B cell (primary cell): ENCODE measurements around the gene HTT. TPM values are rescaled to one million over a fixed set of nuclear protein-coding genes. Genes with fewer than 3 reads are reported as not detected.

Experiments
- ATAC-seq: fragments of 200-7000 bp; cut with Tn5 transposase; one replicate; pipeline ENCODE4 v1.10.0; 2021; ENCODE audit warnings: low read depth, mild to moderate bottlenecking, moderate number of reproducible peaks, moderate library complexity
- CTCF ChIA-PET: fragments of 350-600 bp; sonication (Branson Sonifier 250); formaldehyde crosslinking; loops from one replicate; lab custom pipeline; 2021; ENCODE audit warnings: antibody characterized with exemption, inconsistent platforms; lab: Charles Lee
- POLR2A ChIA-PET: fragments of 350-600 bp; sonication (Branson Sonifier 250); formaldehyde crosslinking; loops from one replicate; lab custom pipeline; 2021; ENCODE audit warnings: antibody characterized with exemption; lab: Charles Lee
- DNase-seq: peaks from one replicate; pipeline ENCODE4 v3.0.0; 2013
- H2AFZ ChIP-seq: 2 replicates; pipeline ENCODE4 v1.6.1; 2012; ENCODE audit warnings: mild to moderate bottlenecking, low read depth, low read length; ENCODE audit not compliant: insufficient read depth, poor library complexity, severe bottlenecking
- H3K27ac ChIP-seq, 2 donors: 1 replicate in 1 of 2; 2 replicates in 1 of 2; pipeline ENCODE4 v1.5.1; 2012 to 2013; ENCODE audit warnings: low read length in 2 of 2, mild to moderate bottlenecking in 2 of 2, moderate library complexity in 1 of 2
- H3K27me3 ChIP-seq, 4 experiments: fragments of 200-600 bp in 1 of 4; sonication (generic) in 1 of 4; replicated peaks in 1 of 4; 1 replicate in 2 of 4; 2 replicates in 2 of 4; pipeline versions ENCODE4 v1.6.1 to v1.7.0; 2013 to 2016; ENCODE audit warnings: low read length in 3 of 4, mild to moderate bottlenecking in 2 of 4, mixed read lengths in 1 of 4, moderate library complexity in 1 of 4; ENCODE audit not compliant: insufficient read depth in 4 of 4, control insufficient read depth in 3 of 4; ENCODE audit errors: control extremely low read depth in 1 of 4
- H3K36me3 ChIP-seq, 2 experiments: replicated peaks in 1 of 2; 1 replicate in 1 of 2; 2 replicates in 1 of 2; pipeline versions ENCODE4 v1.6.1 to v1.7.1; 2013; ENCODE audit warnings: low read length in 1 of 2; ENCODE audit not compliant: insufficient read depth in 2 of 2, control insufficient read depth in 1 of 2; ENCODE audit errors: control extremely low read depth in 1 of 2, extremely low read depth in 1 of 2
- H3K4me1 ChIP-seq, 2 donors: fragments of 200-600 bp in 1 of 2; sonication (generic) in 1 of 2; 1 replicate in 1 of 2; 2 replicates in 1 of 2; pipeline versions ENCODE4 v1.5.1 to v1.6.1; 2013 to 2017; ENCODE audit warnings: low read length in 2 of 2; ENCODE audit not compliant: control insufficient read depth in 2 of 2, insufficient read depth in 2 of 2
- H3K4me2 ChIP-seq: replicated peaks from 2 replicates; pipeline ENCODE3; 2012; ENCODE audit warnings: mild to moderate bottlenecking, low read depth, low read length; ENCODE audit not compliant: poor library complexity, severe bottlenecking
- H3K4me3 ChIP-seq, 5 experiments: fragments of 200-600 bp in 1 of 5; sonication (generic) in 1 of 5; 1 replicate in 3 of 5; 2 replicates in 2 of 5; pipeline versions ENCODE4 v1.5.1 to v1.7.0; 2011 to 2016; ENCODE audit warnings: low read length in 4 of 5, mild to moderate bottlenecking in 4 of 5, low read depth in 2 of 5, control low read depth in 1 of 5, moderate library complexity in 1 of 5; ENCODE audit not compliant: insufficient read depth in 1 of 5; ENCODE audit errors: control extremely low read depth in 1 of 5, extremely low read depth in 1 of 5
- H3K79me2 ChIP-seq: fragments of 200-600 bp; sonication (generic); one replicate; pipeline ENCODE4 v1.6.0; 2016; ENCODE audit warnings: low read length; ENCODE audit not compliant: control insufficient read depth, insufficient read depth
- H3K9ac ChIP-seq: fragments of 200-600 bp; sonication (generic); 2 replicates; pipeline ENCODE4 v1.6.1; 2017; ENCODE audit warnings: mild to moderate bottlenecking, low read length, moderate library complexity
- H3K9me3 ChIP-seq, 3 donors: one replicate each; pipeline versions ENCODE4 v1.6.1 to v1.7.1; 2013; ENCODE audit warnings: low read length in 2 of 3; ENCODE audit not compliant: control insufficient read depth in 2 of 3, insufficient read depth in 1 of 3; ENCODE audit errors: control extremely low read depth in 1 of 3
- H4K20me1 ChIP-seq: 2 replicates; pipeline ENCODE4 v1.6.0; 2012; ENCODE audit warnings: mild to moderate bottlenecking, low read length; ENCODE audit not compliant: insufficient read depth, control insufficient read depth, poor library complexity, severe bottlenecking
- H3K27ac Mint-ChIP-seq: one replicate; pipeline ENCODE4 v1.8.0; 2021; ENCODE audit warnings: mixed read lengths
- H3K27me3 Mint-ChIP-seq: one replicate; pipeline ENCODE4 v1.8.0; 2021; ENCODE audit warnings: mixed read lengths
- H3K4me1 Mint-ChIP-seq: one replicate; pipeline ENCODE4 v1.8.0; 2021; ENCODE audit warnings: mixed read lengths
- H3K4me3 Mint-ChIP-seq: one replicate; pipeline ENCODE4 v1.8.0; 2021; ENCODE audit warnings: mixed read lengths
- H3K9me3 Mint-ChIP-seq: one replicate; pipeline ENCODE4 v1.8.0; 2022; ENCODE audit warnings: mixed read lengths; ENCODE audit not compliant: insufficient read depth
- CTCF ChIP-seq: fragments of 200-600 bp; IDR thresholded peaks from one replicate; pipeline ENCODE4 v1.8.0; 2022; ENCODE audit warnings: antibody characterized with exemption, mild to moderate bottlenecking
- EZH2 ChIP-seq: IDR thresholded peaks from 2 replicates; pipeline ENCODE4 v1.6.1; 2012; ENCODE audit warnings: borderline replicate concordance, low read depth, mild to moderate bottlenecking, moderate library complexity, low read length; ENCODE audit not compliant: insufficient read depth, poor library complexity, severe bottlenecking
- WGBS: methylation state at CpG from one replicate; pipeline ENCODE4 v1.1.5; 2013; ENCODE audit warnings: missing lambda C conversion rate; ENCODE audit not compliant: insufficient coverage; 5-methylcytosine and 5-hydroxymethylcytosine counted together
- intact Hi-C: fragments of 100-400 bp; cut with micrococcal nuclease; formaldehyde crosslinking; loops from one replicate; pipeline ENCODE4 v1.10.0; 2022
- polyA plus RNA-seq: library from polyadenylated mRNA; depleted of rRNA; stranded (reverse); fragments of >200 nt; gene quantifications from 2 replicates; pipeline ENCODE4 v1.2.3, GENCODE V29; 2012
- total RNA-seq, 2 donors: library from RNA; stranded (reverse); fragments of 120-200 nt in 1 of 2; gene quantifications; 1 replicate in 1 of 2; 2 replicates in 1 of 2; pipeline versions ENCODE4 v1.2.3 to v1.2.4, GENCODE V29; 2013 to 2022

HTT gene
- total and polyA plus RNA-seq, 2 donors (not counting 1 experiment from before 2014, with no cell fraction given): 52.8 to 195 TPM

- intact Hi-C loops: no loop called here
- H3K4me1 ChIP-seq: peaks cover 18 to 21% of the 10 kb centered on the region in 2 donors
- H3K79me2 ChIP-seq: no peaks in the 10 kb centered on the region
- H3K27ac ChIP-seq: no peak overlapping the region
- H3K9me3 ChIP-seq: no peaks in the 10 kb centered on the region
- DNase-seq (no peak), ATAC-seq (no peak)
- no peak overlapping the region for H3K4me3 Mint-ChIP-seq
- H3K4me3 ChIP-seq: no peak overlapping the region
- H3K27me3 ChIP-seq: no peaks in the 10 kb centered on the region
- H3K4me2 ChIP-seq: no peak overlapping the region
- H3K27ac Mint-ChIP-seq: no peak overlapping the region
- H4K20me1 ChIP-seq: no peaks in the 10 kb centered on the region
- H3K36me3 ChIP-seq: no peaks in the 10 kb centered on the region
- ChIA-PET POLR2A (no interaction called here), CTCF (interaction anchor here (1.0 kb wide), 1 partner anchor 85 kb away, joined by 4 read pairs; no protein-coding TSS in a partner anchor)
- no peaks in the 10 kb centered on the region for H3K27me3 Mint-ChIP-seq
- H3K9me3 Mint-ChIP-seq: no peaks in the 10 kb centered on the region
- WGBS: 88% methylated on average over 7 of the region's 8 CpGs
- H3K9ac ChIP-seq: no peak overlapping the region
- no peak for TF ChIP-seq EZH2
- TF ChIP-seq CTCF: no peak
- peaks cover 20% of the 10 kb centered on the region for H3K4me1 Mint-ChIP-seq
- no peak overlapping the region for H2AFZ ChIP-seq
These were observed 40.2 kb upstream of the HTT start for GRCh38 chr4:3034231-3034630.

- TF ChIP-seq EZH2 (no peak), CTCF (no peak)
- Histone ChIP-seq H3K27me3 (no peaks in the 10 kb centered on the region), H3K9ac (no peak overlapping the region), H3K79me2 (no peaks in the 10 kb centered on the region), H3K9me3 (no peaks in the 10 kb centered on the region), H3K36me3 (no peaks in the 10 kb centered on the region), H4K20me1 (no peaks in the 10 kb centered on the region), H3K27ac (no peak overlapping the region), H3K4me3 (no peak overlapping the region), H3K4me2 (no peak overlapping the region), H2AFZ (no peak overlapping the region), H3K4me1 (peaks cover 23 to 31% of the 10 kb centered on the region in 2 donors)
- Mint-ChIP-seq H3K9me3 (no peaks in the 10 kb centered on the region), H3K4me3 (no peak overlapping the region), H3K27ac (no peak overlapping the region), H3K4me1 (peaks cover 27% of the 10 kb centered on the region), H3K27me3 (no peaks in the 10 kb centered on the region)
- 95% methylated on average over 7 of the region's 8 CpGs for WGBS
- ChIA-PET CTCF (interaction anchor here (3.2 kb wide), 1 partner anchor 57 kb away, joined by 38 read pairs; no protein-coding TSS in a partner anchor), POLR2A (no interaction called here)
- intact Hi-C loops: no loop called here
- DNase-seq: no peak
- no peak for ATAC-seq
These were observed 39.2 kb upstream of the HTT start for GRCh38 chr4:3035249-3035648.
